ENCODE data around the gene MACROD1.
A peak's percentile ranks its signal among the peaks of the same experiment; 100 is the strongest.

Gene MACROD1

GRCh38 chr11:64055077-64055476 lies 110.8 kb downstream of the MACROD1 start:
- no peak overlapping the region for H3K4me3 Mint-ChIP-seq

GRCh38 chr11:64053699-64054098 lies 112.2 kb downstream of the MACROD1 start:
- Mint-ChIP-seq H3K9me3 (no peaks in the 10 kb centered on the region), H3K4me3 (no peak overlapping the region), H3K36me3 (ENCODE audit: low read depth) (no peaks in the 10 kb centered on the region), H3K27ac (peak overlapping the region in 2 of 3 experiments; percentile 6 to 44), H3K4me1 (peaks cover 25% of the 10 kb centered on the region), H3K27me3 (ENCODE audit: low read depth) (peaks cover 6% of the 10 kb centered on the region)
- no peak for TF ChIP-seq CTCF (IDR thresholded peaks at IDR 0.05; ENCODE audit: unreplicated experiment in 3 of 3)

More at GRCh38 chr11:64055077-64055476, 110.8 kb downstream of the MACROD1 start:
- TF ChIP-seq CTCF (IDR thresholded peaks at IDR 0.05; ENCODE audit: unreplicated experiment in 3 of 3), result no peak
- Mint-ChIP-seq H3K27ac (no peak overlapping the region), H3K36me3 (ENCODE audit: low read depth) (no peaks in the 10 kb centered on the region), H3K27me3 (ENCODE audit: low read depth) (peaks cover 6% of the 10 kb centered on the region), H3K4me1 (peaks cover 25% of the 10 kb centered on the region), H3K9me3 (no peaks in the 10 kb centered on the region)

- TF ChIP-seq CTCF (IDR thresholded peaks at IDR 0.05; ENCODE audit: unreplicated experiment in 3 of 3), result no peak
- Mint-ChIP-seq H3K27me3 (ENCODE audit: low read depth) (peaks cover 6% of the 10 kb centered on the region), H3K27ac (no peak overlapping the region), H3K9me3 (no peaks in the 10 kb centered on the region), H3K36me3 (ENCODE audit: low read depth) (no peaks in the 10 kb centered on the region), H3K4me1 (peaks cover 25% of the 10 kb centered on the region), H3K4me3 (no peak overlapping the region)
These were observed 112.8 kb downstream of the MACROD1 start for GRCh38 chr11:64052938-64053622.

GRCh38 chr11:64052436-64052835 lies 113.5 kb downstream of the MACROD1 start:
- H3K4me3 Mint-ChIP-seq, result no peak overlapping the region
- no peak for TF ChIP-seq CTCF (IDR thresholded peaks at IDR 0.05; ENCODE audit: unreplicated experiment in 3 of 3)
- no peaks in the 10 kb centered on the region for H3K36me3 Mint-ChIP-seq (ENCODE audit: low read depth)
- peaks cover 6% of the 10 kb centered on the region for H3K27me3 Mint-ChIP-seq (ENCODE audit: low read depth)
- no peaks in the 10 kb centered on the region for H3K9me3 Mint-ChIP-seq
- H3K27ac Mint-ChIP-seq, result no peak overlapping the region
- H3K4me1 Mint-ChIP-seq, result peaks cover 25% of the 10 kb centered on the region

GRCh38 chr11:64051297-64051696 lies 114.6 kb downstream of the MACROD1 start:
- Mint-ChIP-seq H3K9me3 (no peaks in the 10 kb centered on the region), H3K4me3 (no peak overlapping the region), H3K27me3 (ENCODE audit: low read depth) (peaks cover 6% of the 10 kb centered on the region), H3K4me1 (peaks cover 25% of the 10 kb centered on the region), H3K27ac (no peak overlapping the region), H3K36me3 (ENCODE audit: low read depth) (no peaks in the 10 kb centered on the region)
- TF ChIP-seq CTCF (IDR thresholded peaks at IDR 0.05; ENCODE audit: unreplicated experiment in 3 of 3), result no peak

GRCh38 chr11:64049509-64049908 lies 116.4 kb downstream of the MACROD1 start:
- H3K4me3 Mint-ChIP-seq, result no peak overlapping the region
- peaks cover 6% of the 10 kb centered on the region for H3K27me3 Mint-ChIP-seq (ENCODE audit: low read depth)
- no peak for TF ChIP-seq CTCF (IDR thresholded peaks at IDR 0.05; ENCODE audit: unreplicated experiment in 3 of 3)
- H3K27ac Mint-ChIP-seq, result no peak overlapping the region
- H3K36me3 Mint-ChIP-seq (ENCODE audit: low read depth), result no peaks in the 10 kb centered on the region
- no peaks in the 10 kb centered on the region for H3K9me3 Mint-ChIP-seq
- peaks cover 22% of the 10 kb centered on the region for H3K4me1 Mint-ChIP-seq

Data from nephron (organoid).